Left ventricle myocardium inferior (tissue), 1 donor: ENCODE measurements around the gene YY1AP1. TPM values are rescaled to one million over a fixed set of nuclear protein-coding genes. Genes with fewer than 3 reads are reported as not detected.

Experiments
- DNase-seq: peaks from one replicate; pipeline ENCODE4 v3.0.0-alpha.2; 2020
- H3K27ac ChIP-seq: fragments of 200-600 bp; replicated peaks from 2 replicates; pipeline ENCODE4 v1.8.0; 2021
- H3K27me3 ChIP-seq: fragments of 200-600 bp; 2 replicates; pipeline ENCODE4 v1.8.0; 2021; ENCODE audit warnings: low read depth
- H3K36me3 ChIP-seq: fragments of 200-600 bp; 2 replicates; pipeline ENCODE4 v1.8.0; 2021
- H3K4me1 ChIP-seq: fragments of 200-600 bp; 2 replicates; pipeline ENCODE4 v1.8.0; 2021
- H3K4me3 ChIP-seq: fragments of 200-600 bp; 2 replicates; pipeline ENCODE4 v1.8.0; 2021; ENCODE audit warnings: mild to moderate bottlenecking, moderate library complexity
- H3K9me3 ChIP-seq: fragments of 200-600 bp; replicated peaks from 2 replicates; pipeline ENCODE4 v1.8.0; 2021
- intact Hi-C: fragments of 100-400 bp; cut with micrococcal nuclease; formaldehyde crosslinking; loops from one replicate; pipeline ENCODE4 v1.11.0; 2022
- total RNA-seq: library from RNA; stranded (reverse); fragmentation: NEBNext Ultra II Directional; extraction: Animal tissue kit (Norgen Biotek cat#: 25700); gene quantifications from one replicate; pipeline ENCODE4 v1.2.1, GENCODE V29; 2021
- TF ChIP-seq, protein P1 (sequence below): fragments of 200-600 bp; IDR thresholded peaks from 2 replicates; pipeline ENCODE4 v1.8.0; 2021; ENCODE audit warnings: antibody characterized with exemption, mild to moderate bottlenecking, borderline replicate concordance
- donor health status: DM: no; HTN: yes; CAD: no; lungs with severe emphysema.

Gene YY1AP1
- total RNA-seq, 1 donor from 2014 or later = 60.2 TPM

- peaks cover 3% of the 10 kb centered on the region for H3K36me3 ChIP-seq
- H3K27ac ChIP-seq = no peak overlapping the region
- TF ChIP-seq, protein P1, sequence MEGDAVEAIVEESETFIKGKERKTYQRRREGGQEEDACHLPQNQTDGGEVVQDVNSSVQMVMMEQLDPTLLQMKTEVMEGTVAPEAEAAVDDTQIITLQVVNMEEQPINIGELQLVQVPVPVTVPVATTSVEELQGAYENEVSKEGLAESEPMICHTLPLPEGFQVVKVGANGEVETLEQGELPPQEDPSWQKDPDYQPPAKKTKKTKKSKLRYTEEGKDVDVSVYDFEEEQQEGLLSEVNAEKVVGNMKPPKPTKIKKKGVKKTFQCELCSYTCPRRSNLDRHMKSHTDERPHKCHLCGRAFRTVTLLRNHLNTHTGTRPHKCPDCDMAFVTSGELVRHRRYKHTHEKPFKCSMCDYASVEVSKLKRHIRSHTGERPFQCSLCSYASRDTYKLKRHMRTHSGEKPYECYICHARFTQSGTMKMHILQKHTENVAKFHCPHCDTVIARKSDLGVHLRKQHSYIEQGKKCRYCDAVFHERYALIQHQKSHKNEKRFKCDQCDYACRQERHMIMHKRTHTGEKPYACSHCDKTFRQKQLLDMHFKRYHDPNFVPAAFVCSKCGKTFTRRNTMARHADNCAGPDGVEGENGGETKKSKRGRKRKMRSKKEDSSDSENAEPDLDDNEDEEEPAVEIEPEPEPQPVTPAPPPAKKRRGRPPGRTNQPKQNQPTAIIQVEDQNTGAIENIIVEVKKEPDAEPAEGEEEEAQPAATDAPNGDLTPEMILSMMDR = no peak
- peaks cover 7% of the 10 kb centered on the region for H3K9me3 ChIP-seq
- intact Hi-C loops = no loop called here
- H3K4me3 ChIP-seq = no peak overlapping the region
- H3K27me3 ChIP-seq = no peaks in the 10 kb centered on the region
- peaks cover 51% of the 10 kb centered on the region for H3K4me1 ChIP-seq
- no peak for DNase-seq
Observed at GRCh38 chr1:155697046-155697445, 8.5 kb upstream of the YY1AP1 start.

DNA sequence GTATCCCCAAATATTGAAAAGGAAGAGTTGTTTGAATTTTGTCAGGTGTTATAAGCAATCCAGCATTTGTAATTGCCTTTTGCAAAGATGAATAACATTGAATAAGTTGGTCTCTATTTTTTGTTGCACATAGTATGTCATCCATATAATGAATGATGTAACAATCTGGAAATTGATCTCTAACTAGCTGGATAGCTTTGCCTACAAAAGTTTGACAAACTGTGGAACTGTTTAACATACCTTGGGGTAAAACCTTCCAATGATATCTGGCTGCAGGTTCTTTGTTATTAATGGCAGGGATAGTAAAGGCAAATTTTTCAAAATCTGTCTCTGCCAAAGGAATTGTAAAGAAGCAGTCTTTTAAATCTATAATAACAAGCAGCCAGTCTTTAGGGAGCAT, 8.0 kb upstream of the YY1AP1 start:
- no peak overlapping the region for H3K4me3 ChIP-seq
- TF ChIP-seq, protein P1 = no peak
- H3K4me1 ChIP-seq = peaks cover 56% of the 10 kb centered on the region
- H3K27me3 ChIP-seq = no peaks in the 10 kb centered on the region
- DNase-seq = no peak
- peaks cover 7% of the 10 kb centered on the region for H3K9me3 ChIP-seq
- intact Hi-C loops = no loop called here
- peaks cover 7% of the 10 kb centered on the region for H3K36me3 ChIP-seq
- no peak overlapping the region for H3K27ac ChIP-seq

- TF ChIP-seq, protein P1 = no peak
- intact Hi-C loops = no loop called here
- no peak overlapping the region for H3K4me3 ChIP-seq
- peaks cover 16% of the 10 kb centered on the region for H3K36me3 ChIP-seq
- H3K9me3 ChIP-seq = peaks cover 7% of the 10 kb centered on the region
- H3K27me3 ChIP-seq = no peaks in the 10 kb centered on the region
- peak overlapping the region; percentile 68 for H3K27ac ChIP-seq
- DNase-seq = no peak
- H3K4me1 ChIP-seq = peaks cover 65% of the 10 kb centered on the region
Observed at GRCh38 chr1:155695608-155696007, 7.0 kb upstream of the YY1AP1 start.

DNA sequence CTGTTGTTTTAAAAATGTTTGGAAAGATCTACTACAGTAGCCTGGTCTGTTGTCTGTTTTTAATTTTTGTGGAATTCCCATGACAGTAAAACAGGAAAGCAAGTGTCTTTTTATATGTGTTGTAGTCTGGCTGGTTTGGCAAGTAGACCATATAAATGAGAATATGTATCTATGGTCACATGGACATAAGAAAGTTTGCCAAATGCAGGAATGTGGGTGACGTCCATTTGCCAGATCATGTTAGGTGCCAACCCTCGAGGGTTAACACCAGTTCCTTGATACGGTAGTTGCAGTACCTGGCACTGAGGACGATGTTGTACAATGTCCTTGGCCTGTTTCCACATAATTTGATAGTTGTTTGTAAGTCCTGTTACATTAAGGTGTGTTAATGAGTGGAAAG, 6.5 kb upstream of the YY1AP1 start:
- Histone ChIP-seq H3K27ac (peak overlapping the region; percentile 68), H3K9me3 (peaks cover 7% of the 10 kb centered on the region), H3K27me3 (no peaks in the 10 kb centered on the region), H3K36me3 (peaks cover 18% of the 10 kb centered on the region), H3K4me1 (peaks cover 70% of the 10 kb centered on the region), H3K4me3 (no peak overlapping the region)
- TF ChIP-seq, protein P1 = no peak
- intact Hi-C loops = no loop called here
- no peak for DNase-seq

- Histone ChIP-seq H3K4me1 (peaks cover 79% of the 10 kb centered on the region), H3K36me3 (peaks cover 18% of the 10 kb centered on the region), H3K27me3 (no peaks in the 10 kb centered on the region), H3K4me3 (peak overlapping the region; percentile 12), H3K9me3 (peaks cover 7% of the 10 kb centered on the region), H3K27ac (peak overlapping the region; percentile 68)
- intact Hi-C loops = no loop called here
- DNase-seq = no peak
- TF ChIP-seq, protein P1 = no peak
Observed at GRCh38 chr1:155694167-155694566, 5.6 kb upstream of the YY1AP1 start.
